HCT116 (cell line): ENCODE results near the gene OTOP2.

ENCODE experiments used
- CEBPB ChIP-seq: IDR thresholded peaks from 2 replicates; pipeline ENCODE4 v1.6.1; 2012; ENCODE audit warnings: low read depth
- CTCF ChIP-seq, 3 experiments: fragments of 200-600 bp in 1 of 3; sonication (generic) in 1 of 3; IDR thresholded peaks in 2 of 3; conservative IDR thresholded peaks in 1 of 3; 2 replicates each; pipeline ENCODE4 v1.5.1; 2012 to 2017; ENCODE audit warnings: low read depth in 2 of 3, low read length in 2 of 3, antibody characterized with exemption in 1 of 3, borderline replicate concordance in 1 of 3, control low read depth in 1 of 3, mild to moderate bottlenecking in 1 of 3, mixed read lengths in 1 of 3, mixed run types in 1 of 3, moderate library complexity in 1 of 3; ENCODE audit not compliant: insufficient read depth in 1 of 3
- EZH2 ChIP-seq: fragments of 200-600 bp; sonication (generic); IDR thresholded peaks from 2 replicates; pipeline ENCODE4 v1.6.1; 2017; ENCODE audit warnings: antibody characterized with exemption, mixed run types
- EZH2phosphoT487 ChIP-seq: fragments of 200-600 bp; IDR thresholded peaks from 2 replicates; pipeline ENCODE4 v1.6.1; 2018; ENCODE audit warnings: antibody characterized with exemption, borderline replicate concordance
- JUND ChIP-seq: IDR thresholded peaks from 2 replicates; pipeline ENCODE4 v1.6.1; 2012
- POLR2A ChIP-seq: IDR thresholded peaks from 2 replicates; pipeline ENCODE4 v1.7.0; 2011; ENCODE audit warnings: borderline replicate concordance; ENCODE audit not compliant: insufficient read depth, insufficient read length; ENCODE audit errors: extremely low read depth
- POLR2AphosphoS5 ChIP-seq: IDR thresholded peaks from 2 replicates; pipeline ENCODE4 v1.6.1; 2011; ENCODE audit warnings: mild to moderate bottlenecking, low read depth, low read length, moderate library complexity
- SP1 ChIP-seq: IDR thresholded peaks from 2 replicates; pipeline ENCODE4 v1.6.1; 2012; ENCODE audit warnings: low read depth
- SRF ChIP-seq: IDR thresholded peaks from 2 replicates; pipeline ENCODE4 v1.6.1; 2012; ENCODE audit warnings: low read depth
- TCF7L2 ChIP-seq: IDR thresholded peaks from 2 replicates; pipeline ENCODE4 v1.7.0; 2011; ENCODE audit warnings: borderline replicate concordance, inconsistent platforms; ENCODE audit not compliant: insufficient read depth, insufficient read length; ENCODE audit errors: extremely low read depth
- YY1 ChIP-seq: IDR thresholded peaks from 2 replicates; pipeline ENCODE4 v1.6.1; 2011; ENCODE audit warnings: low read length, low read depth, moderate library complexity, mild to moderate bottlenecking; ENCODE audit not compliant: insufficient replicate concordance; ENCODE audit errors: extremely low read depth
- ZFX ChIP-seq: fragments of 450-650 bp; IDR thresholded peaks from 2 replicates; pipeline ENCODE4 v1.6.1; 2017

- peak; percentile 94 to 99 (median 98) for TF ChIP-seq CTCF (IDR thresholded peaks at IDR 0.05 in 2 of 3, conservative IDR thresholded peaks at IDR 0.05 in 1 of 3; ENCODE audit: borderline replicate concordance in 1 of 3, insufficient read depth in 1 of 3, low read depth in 2 of 3, low read length in 2 of 3)
- TF ChIP-seq POLR2A: no peak
- no peak for TF ChIP-seq EZH2
- TF ChIP-seq JUND: no peak
- TF ChIP-seq EZH2phosphoT487: no peak
- TF ChIP-seq CEBPB: no peak
- TF ChIP-seq SRF: no peak
- TF ChIP-seq YY1: no peak
- TF ChIP-seq SP1: no peak
- TF ChIP-seq TCF7L2: no peak
- TF ChIP-seq POLR2AphosphoS5: no peak
- TF ChIP-seq ZFX: no peak
Measured at GRCh38 chr17:74957935-74958740, 34.1 kb downstream of the OTOP2 start.
